AG08395 (cell line): Measurements from ENCODE around the gene CCDC85C.
"Not testable (repeated sequence)": the region's sequence is repeated elsewhere in the genome, so short reads cannot be mapped to it uniquely, and the experiment has no call there.

Source experiments
- DNase-seq: peaks from one replicate; pipeline ENCODE4 v3.0.0; 2012; ENCODE audit warnings: mixed read lengths, low spot score

CCDC85C gene

DNA sequence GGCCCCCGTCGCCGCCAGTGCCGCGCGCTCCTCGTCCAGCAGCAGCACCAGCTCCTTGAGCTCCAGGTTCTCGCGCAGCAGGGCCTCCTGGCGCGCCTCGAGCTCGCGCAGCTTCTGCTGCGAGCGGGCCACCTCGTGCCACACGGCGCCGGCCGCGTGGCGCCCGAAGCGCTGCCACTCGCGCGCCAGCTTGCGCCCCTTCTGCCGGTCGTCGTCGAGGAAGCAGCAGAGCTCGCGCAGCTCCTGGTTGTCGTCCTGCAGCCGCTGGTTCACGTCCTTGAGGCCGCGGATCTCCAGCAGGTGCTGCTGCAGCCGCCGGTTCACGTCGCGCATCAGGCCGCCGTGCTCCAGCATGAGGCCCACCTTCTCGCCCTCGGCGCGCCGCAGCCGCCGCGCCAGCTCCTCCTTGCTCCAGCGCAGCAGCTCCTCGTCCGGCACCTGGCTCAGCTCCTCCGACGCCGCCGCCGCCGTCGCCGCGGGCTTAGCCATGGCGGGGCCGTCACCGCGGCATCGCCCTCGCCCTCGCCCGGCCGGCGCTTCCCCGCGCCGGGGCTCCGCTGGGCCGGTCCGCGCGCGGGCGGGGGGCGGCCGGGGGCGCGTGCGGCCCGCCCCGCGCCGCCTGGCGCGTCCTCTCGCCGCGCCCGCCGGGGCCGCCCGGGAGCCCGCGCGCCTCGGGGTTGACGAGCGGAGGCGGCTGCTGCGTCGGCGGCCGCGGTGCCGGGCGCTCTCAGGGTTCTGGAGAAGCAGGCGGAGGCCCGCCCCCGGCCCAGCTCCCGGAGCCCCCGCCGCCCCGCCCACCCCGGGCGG is at the start of gene CCDC85C:
CCDC85C (minus strand) TSS at position 737 of the 807 bp plus-strand sequence; CDS start at position 489, 248 bp downstream.
- DNase-seq, result no peak

DNA sequence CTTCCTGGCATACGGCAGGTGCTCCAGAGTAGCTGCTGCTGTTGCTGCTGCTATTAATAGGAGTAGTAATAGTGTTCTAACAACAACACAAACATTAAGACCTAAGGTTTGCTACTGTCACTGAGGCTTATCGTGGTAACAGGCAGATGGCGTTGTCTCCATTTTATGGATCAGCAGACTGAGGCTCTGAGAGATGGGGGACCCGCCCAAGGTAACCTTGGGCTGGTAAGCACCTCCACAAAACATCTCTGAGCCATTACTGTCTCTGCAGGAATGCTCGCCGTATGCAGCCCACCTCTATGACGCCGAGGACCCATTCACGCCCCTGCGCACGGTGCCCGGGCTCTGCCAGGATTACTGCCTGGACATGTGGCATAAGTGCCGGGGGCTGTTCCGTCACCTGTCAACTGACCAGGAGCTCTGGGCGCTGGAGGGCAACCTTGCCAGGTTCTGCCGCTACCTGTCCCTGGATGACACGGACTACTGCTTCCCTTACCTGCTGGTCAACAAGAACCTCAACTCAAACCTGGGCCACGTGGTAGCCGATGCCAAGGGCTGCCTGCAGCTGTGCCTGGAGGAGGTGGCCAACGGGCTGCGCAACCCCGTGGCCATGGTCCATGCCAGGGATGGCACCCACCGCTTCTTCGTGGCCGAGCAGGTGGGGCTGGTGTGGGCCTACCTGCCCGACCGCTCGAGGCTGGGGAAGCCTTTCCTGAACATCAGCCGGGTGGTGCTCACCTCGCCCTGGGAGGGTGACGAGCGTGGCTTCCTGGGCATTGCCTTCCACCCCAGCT is 48.1 kb upstream of the CCDC85C start:
- no peak for DNase-seq

DNA sequence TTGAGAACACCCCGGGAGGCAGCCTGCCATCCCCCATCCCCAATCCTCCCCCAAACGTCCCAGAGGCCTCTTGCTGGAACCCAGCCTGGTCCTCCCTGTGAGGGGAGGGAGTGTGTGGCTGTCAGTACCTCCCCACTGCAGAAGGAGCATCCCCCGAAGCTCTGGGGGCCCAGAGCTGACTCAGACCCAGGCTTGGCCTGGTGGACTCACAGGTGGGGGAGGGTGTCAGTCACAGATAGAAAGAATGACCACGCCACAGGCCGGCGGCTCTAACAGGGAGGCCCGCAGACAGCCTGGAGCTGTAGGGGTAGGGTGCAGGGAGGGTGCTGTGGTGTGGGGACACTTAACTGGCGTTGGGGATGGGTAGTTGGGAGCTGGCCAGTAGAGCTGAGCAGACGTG is 46.2 kb upstream of the CCDC85C start:
- DNase-seq, result no peak

- no peak for DNase-seq
Measured at GRCh38 chr14:99649643-99650042, 45.6 kb upstream of the CCDC85C start.

- peak; percentile 72 for DNase-seq
Measured at GRCh38 chr14:99649219-99649618, 45.2 kb upstream of the CCDC85C start.

- no peak for DNase-seq
Measured at GRCh38 chr14:99648027-99648784, 44.2 kb upstream of the CCDC85C start.

DNA sequence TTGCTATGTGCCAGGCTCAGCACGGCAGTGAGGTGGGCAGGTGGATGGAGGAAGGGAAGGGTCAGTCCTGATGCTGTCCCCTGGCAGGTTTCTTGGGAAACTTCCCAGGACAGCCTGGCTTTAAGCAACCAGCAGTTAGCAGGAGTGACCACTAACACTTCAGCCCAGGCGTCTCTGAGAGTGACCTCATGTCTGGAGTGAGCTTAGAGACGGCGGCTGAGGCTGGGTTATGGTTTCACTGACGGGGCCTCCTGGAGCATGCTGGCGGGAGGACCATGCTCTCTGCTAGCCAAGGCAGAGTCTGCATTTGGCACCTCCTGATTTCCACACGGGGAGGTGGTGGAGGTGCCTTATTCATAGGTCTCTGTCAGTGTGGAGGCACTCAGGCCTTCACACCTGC is 43.4 kb upstream of the CCDC85C start:
- DNase-seq, result no peak

DNA sequence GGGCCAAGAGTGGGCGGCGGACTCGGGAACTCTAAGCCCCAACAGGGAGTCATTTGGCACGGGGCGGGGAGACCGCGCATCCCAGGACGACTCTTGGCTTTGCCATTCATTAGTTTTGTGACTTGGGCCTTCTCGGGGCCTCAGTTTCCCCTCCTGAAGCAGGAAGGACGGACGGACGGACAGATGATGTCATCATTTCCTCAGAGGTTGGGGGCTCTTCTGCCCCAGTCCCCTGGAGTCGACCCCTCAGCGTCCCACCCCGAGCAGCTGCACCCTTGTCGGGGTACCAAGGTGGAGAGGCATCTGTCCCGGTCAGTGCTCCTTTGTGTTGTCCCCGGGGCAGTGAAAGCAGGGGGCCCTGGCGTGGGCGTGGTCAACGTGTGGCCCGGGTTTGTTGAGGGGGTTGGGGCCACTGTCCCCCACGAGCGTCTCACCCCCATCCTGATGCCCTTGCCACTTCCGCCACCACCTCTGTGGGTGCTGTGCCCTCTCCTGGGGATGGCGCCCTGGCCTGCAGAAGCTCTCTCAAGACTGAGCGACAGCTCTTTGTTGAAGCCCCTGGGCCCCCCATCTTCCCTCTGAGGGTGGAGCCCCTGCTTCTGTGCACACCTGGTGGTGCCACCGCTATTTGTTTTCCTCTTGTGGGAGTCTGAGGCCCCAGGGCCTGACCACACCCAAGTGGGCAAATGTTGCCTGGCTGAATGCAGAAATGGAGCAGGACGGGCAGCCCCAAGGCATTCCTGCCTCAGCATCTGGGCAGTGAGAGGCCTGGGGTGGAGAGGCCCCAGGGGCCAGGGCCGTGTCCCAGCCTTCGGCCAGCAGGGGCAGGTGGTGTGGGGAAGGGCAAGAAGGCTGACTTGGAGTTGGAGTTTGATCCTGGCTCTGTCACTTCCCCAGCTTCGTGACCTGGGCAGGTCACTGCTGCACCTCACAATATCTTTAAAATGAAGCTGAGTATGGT is 41.8 kb upstream of the CCDC85C start:
- no peak for DNase-seq

GRCh38 chr14:99644723-99645544 is 40.9 kb upstream of the CCDC85C start, which contains the start of gene HHIPL1:
TSS of gene HHIPL1 (plus strand) at chr14:99645129. CDS start at chr14:99645208, 79 bp downstream.
- DNase-seq, result peak; percentile 50

DNA sequence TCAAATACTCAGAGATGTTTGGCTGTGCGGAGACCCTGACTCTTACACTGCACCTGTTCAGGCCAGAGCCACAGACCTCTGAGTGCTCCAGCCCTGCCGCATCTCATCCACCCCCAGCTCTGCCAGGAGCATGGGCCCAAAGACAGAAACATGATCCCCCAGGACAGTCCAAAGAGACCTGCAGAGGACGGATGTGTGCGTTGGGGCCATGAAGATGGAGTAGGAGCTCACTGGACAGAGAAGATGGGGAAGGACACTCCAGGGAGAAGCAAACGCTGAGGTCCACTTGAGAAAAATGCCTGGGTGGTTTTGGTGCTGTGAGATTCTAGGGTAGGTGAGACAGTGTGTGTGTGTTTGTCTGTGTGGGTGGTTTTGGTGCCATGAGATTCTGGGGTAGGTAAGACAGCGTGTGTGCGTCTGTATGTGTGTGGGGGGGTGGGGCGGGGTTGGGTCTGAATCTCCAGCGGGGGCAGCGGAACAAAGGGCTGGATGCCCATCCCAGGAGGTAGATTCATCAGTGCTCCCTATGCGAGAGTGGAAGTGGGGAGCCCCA is 40.1 kb upstream of the CCDC85C start:
- no peak for DNase-seq

GRCh38 chr14:99643343-99643742 is 39.3 kb upstream of the CCDC85C start:
- DNase-seq, result no peak

- DNase-seq, result not testable (repeated sequence)
Measured at GRCh38 chr14:99642771-99643170, 38.8 kb upstream of the CCDC85C start.

GRCh38 chr14:99637624-99638023 is 33.6 kb upstream of the CCDC85C start:
- DNase-seq, result no peak

DNA sequence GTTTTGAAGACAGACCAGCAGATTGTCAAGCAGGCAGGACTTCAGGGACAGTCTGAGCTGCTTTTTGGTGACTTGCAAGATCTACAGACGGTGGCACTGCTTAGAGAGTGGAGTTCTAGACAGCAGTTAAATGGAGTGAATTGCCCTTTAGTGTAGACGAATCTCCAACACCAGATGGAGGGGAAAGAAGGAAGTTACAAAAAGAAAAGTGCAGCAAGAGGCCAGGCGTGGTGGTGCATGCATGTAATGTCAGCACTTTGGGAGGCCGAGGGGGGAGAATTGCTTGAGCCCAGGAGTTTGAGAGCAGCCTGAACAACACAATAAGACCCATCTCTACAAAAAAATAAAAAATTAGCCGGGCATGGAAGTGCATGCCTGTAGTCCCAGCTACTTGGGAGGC is 32.5 kb upstream of the CCDC85C start:
- DNase-seq, result no peak

- no peak for DNase-seq
Measured at GRCh38 chr14:99635116-99635515, 31.1 kb upstream of the CCDC85C start.

- DNase-seq, result no peak
Measured at GRCh38 chr14:99634443-99634842, 30.4 kb upstream of the CCDC85C start.

DNA sequence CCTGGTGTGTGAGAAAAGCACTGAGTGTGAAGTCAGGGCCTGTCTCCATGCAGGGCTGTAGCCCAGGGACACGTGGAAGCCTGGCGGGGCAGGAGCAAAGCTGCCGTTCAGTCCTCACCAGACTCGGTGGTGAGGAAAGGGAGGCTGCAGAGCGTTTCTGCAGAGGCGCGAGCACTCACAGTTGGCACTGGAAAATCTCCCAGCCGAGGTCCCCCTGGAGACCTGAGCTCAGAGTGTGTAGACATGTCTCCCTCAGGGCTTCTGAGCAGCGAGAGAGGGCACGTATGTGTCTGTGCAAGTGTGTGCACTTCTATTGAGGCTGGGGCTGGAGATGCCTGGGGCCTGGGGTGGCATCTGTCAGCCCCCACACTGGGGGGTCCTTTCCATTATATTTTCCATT is 29.9 kb upstream of the CCDC85C start:
- DNase-seq, result no peak

GRCh38 chr14:99633141-99633540 is 29.1 kb upstream of the CCDC85C start:
- DNase-seq, result no peak

DNA sequence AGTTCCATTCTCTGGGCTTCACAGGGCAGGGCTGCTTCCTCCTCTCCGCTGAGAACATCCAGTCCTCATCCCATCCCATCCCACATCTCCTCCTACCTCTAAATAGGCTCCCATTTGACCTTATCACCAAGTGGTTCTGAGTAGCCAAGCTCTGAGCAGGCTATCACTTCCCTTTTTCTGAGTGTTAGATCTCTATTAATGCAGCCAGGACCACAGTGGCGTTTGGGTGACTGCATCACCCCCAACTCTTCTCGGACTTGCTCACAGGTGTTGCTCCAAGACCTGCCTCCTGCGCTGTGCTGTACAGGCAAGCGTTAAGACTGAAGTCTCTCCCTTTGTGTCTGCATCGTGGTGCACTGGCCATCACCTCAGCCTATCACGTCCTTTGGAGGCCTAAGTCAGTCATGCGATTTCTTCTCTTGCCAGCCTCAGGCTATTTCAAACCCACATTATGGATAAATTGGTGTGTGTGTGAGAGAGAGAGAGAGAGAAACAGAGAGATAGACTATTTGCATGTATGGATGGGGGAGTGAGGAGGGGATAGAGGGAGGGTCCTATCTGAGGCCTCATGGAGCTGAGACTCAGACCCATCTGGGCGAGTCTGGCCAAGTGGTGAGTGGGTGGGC is 28.5 kb upstream of the CCDC85C start:
- DNase-seq, result no peak

DNA sequence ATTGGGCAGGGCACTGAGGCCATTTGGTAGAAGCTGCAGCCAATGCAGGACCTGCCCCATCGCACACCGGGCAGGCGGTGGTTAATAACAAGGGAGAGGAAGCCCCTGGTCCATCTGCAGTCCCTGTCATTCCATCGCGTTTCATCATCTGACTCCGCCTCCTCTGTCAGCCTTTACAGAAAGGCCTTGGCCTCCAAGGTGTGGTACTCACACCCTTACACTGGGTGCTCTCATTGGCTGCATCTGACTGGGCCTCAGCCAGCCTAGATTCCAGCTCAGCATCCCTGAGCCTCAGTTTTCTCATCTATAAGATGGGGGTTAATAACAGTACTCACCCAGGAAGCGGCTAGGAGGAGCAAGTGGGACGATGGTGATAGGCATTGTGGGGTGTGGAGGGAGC is 26.2 kb upstream of the CCDC85C start:
- DNase-seq, result no peak
